Mesenchymal stem cell (in vitro differentiated cells and primary cell): ENCODE data around the gene KCNJ10.

Source experiments
- DNase-seq: peaks from one replicate; pipeline ENCODE4 v3.0.0-alpha.2; 2013
- H2AFZ ChIP-seq: one replicate; pipeline ENCODE4 v1.6.1; 2013; ENCODE audit warnings: low read depth, mild to moderate bottlenecking, control low read depth, inconsistent platforms, low read length, moderate library complexity
- H2AK5ac ChIP-seq: 2 replicates; pipeline ENCODE4 v1.6.1; 2013; ENCODE audit warnings: low read length, moderate library complexity, mild to moderate bottlenecking, inconsistent platforms; ENCODE audit not compliant: severe bottlenecking
- H2BK120ac ChIP-seq: one replicate; pipeline ENCODE4 v1.6.1; 2013; ENCODE audit warnings: low read depth, mild to moderate bottlenecking, inconsistent platforms, low read length, moderate library complexity
- H2BK12ac ChIP-seq, 2 experiments: one replicate each; pipeline ENCODE4 v1.6.1; 2013; ENCODE audit warnings: inconsistent platforms in 2 of 2, low read length in 2 of 2, mild to moderate bottlenecking in 2 of 2, moderate library complexity in 2 of 2, control low read depth in 1 of 2
- H2BK15ac ChIP-seq: one replicate; pipeline ENCODE4 v1.6.1; 2013; ENCODE audit warnings: mild to moderate bottlenecking, low read depth, inconsistent platforms; ENCODE audit not compliant: poor library complexity, severe bottlenecking
- H2BK5ac ChIP-seq: 2 replicates; pipeline ENCODE4 v1.6.1; 2013; ENCODE audit warnings: low read depth, mild to moderate bottlenecking, low read length, control low read depth, inconsistent platforms; ENCODE audit not compliant: poor library complexity, severe bottlenecking
- H3K14ac ChIP-seq, 2 experiments: one replicate each; pipeline ENCODE4 v1.6.1; 2013; ENCODE audit warnings: inconsistent platforms in 2 of 2, low read length in 2 of 2, control low read depth in 1 of 2, mild to moderate bottlenecking in 1 of 2, moderate library complexity in 1 of 2
- H3K18ac ChIP-seq, 2 experiments: one replicate each; pipeline ENCODE4 v1.6.1; 2013; ENCODE audit warnings: inconsistent platforms in 2 of 2, low read length in 2 of 2, control low read depth in 1 of 2, low read depth in 1 of 2, mild to moderate bottlenecking in 1 of 2
- H3K23ac ChIP-seq, 2 experiments: one replicate each; pipeline ENCODE4 v1.6.1; 2013; ENCODE audit warnings: inconsistent platforms in 2 of 2, low read length in 2 of 2, mild to moderate bottlenecking in 2 of 2, moderate library complexity in 2 of 2, control low read depth in 1 of 2
- H3K27ac ChIP-seq: 2 replicates; pipeline ENCODE4 v1.5.1; 2013; ENCODE audit warnings: mild to moderate bottlenecking, moderate library complexity, low read length, control low read depth, inconsistent platforms; ENCODE audit not compliant: poor library complexity, severe bottlenecking
- H3K27me3 ChIP-seq, 2 experiments: 2 replicates each; pipeline versions ENCODE4 v1.6.1 to v1.7.0; 2013; ENCODE audit warnings: low read length in 2 of 2, mild to moderate bottlenecking in 2 of 2, moderate library complexity in 2 of 2, control low read depth in 1 of 2, inconsistent platforms in 1 of 2; ENCODE audit not compliant: control insufficient read depth in 1 of 2, insufficient read depth in 1 of 2
- H3K36me3 ChIP-seq, 2 experiments: 2 replicates each; pipeline versions ENCODE4 v1.6.1 to v1.7.0; 2013; ENCODE audit warnings: low read length in 2 of 2, control low read depth in 1 of 2, inconsistent platforms in 1 of 2, low read depth in 1 of 2, mild to moderate bottlenecking in 1 of 2; ENCODE audit not compliant: insufficient read depth in 2 of 2, control insufficient read depth in 1 of 2
- H3K4ac ChIP-seq, 2 experiments: one replicate each; pipeline ENCODE4 v1.6.1; 2013; ENCODE audit warnings: inconsistent platforms in 2 of 2, low read length in 2 of 2, mild to moderate bottlenecking in 2 of 2, moderate library complexity in 2 of 2, control low read depth in 1 of 2, low read depth in 1 of 2
- H3K4me1 ChIP-seq: 2 replicates; pipeline ENCODE4 v1.6.1; 2013; ENCODE audit warnings: low read depth, low read length, control low read depth; ENCODE audit not compliant: control insufficient read depth, insufficient read depth
- H3K4me2 ChIP-seq: 2 replicates; pipeline ENCODE4 v1.6.1; 2013; ENCODE audit warnings: low read length, mild to moderate bottlenecking, inconsistent platforms; ENCODE audit not compliant: poor library complexity, severe bottlenecking
- H3K4me3 ChIP-seq, 2 experiments: 2 replicates each; pipeline versions ENCODE4 v1.5.1 to v1.7.0; 2013; ENCODE audit warnings: low read length in 2 of 2, mild to moderate bottlenecking in 2 of 2, control low read depth in 1 of 2, low read depth in 1 of 2; ENCODE audit not compliant: insufficient read depth in 1 of 2
- H3K79me1 ChIP-seq: replicated peaks from 2 replicates; pipeline ENCODE4 v1.6.1; 2013; ENCODE audit warnings: mild to moderate bottlenecking, control low read depth, low read length, inconsistent platforms; ENCODE audit not compliant: poor library complexity, severe bottlenecking
- H3K9ac ChIP-seq: 2 replicates; pipeline ENCODE4 v1.7.0; 2013; ENCODE audit warnings: mild to moderate bottlenecking, low read length, moderate library complexity
- H3K9me3 ChIP-seq: 2 replicates; pipeline ENCODE4 v1.7.0; 2013; ENCODE audit warnings: mild to moderate bottlenecking, low read length; ENCODE audit not compliant: control insufficient read depth
- H4K8ac ChIP-seq: one replicate; pipeline ENCODE4 v1.6.1; 2013; ENCODE audit warnings: inconsistent platforms, mild to moderate bottlenecking, low read length, moderate library complexity
- H4K91ac ChIP-seq: one replicate; pipeline ENCODE4 v1.6.1; 2013; ENCODE audit warnings: mild to moderate bottlenecking, low read length, inconsistent platforms
- WGBS: methylation state at CpG from one replicate; pipeline ENCODE4 v1.1.7; 2013; ENCODE audit warnings: mixed read lengths; 5-methylcytosine and 5-hydroxymethylcytosine counted together

The KCNJ10 gene

GRCh38 chr1:159970932-159971342, 99.0 kb downstream of the KCNJ10 start:
- no peak overlapping the region for H2BK12ac ChIP-seq
- H2BK120ac ChIP-seq: no peak overlapping the region
- no peak overlapping the region for H4K91ac ChIP-seq
- H3K14ac ChIP-seq: no peak overlapping the region
- H2AFZ ChIP-seq: no peak overlapping the region
- H2BK5ac ChIP-seq: no peak overlapping the region
- no peaks in the 10 kb centered on the region for H3K79me1 ChIP-seq
- no peak overlapping the region for H3K23ac ChIP-seq
- no peak overlapping the region for H3K4ac ChIP-seq
- H3K4me1 ChIP-seq: no peaks in the 10 kb centered on the region
- H2BK15ac ChIP-seq: no peak overlapping the region
- no peak overlapping the region for H3K18ac ChIP-seq
- peaks cover 0 to 2% of the 10 kb centered on the region in 2 experiments for H3K36me3 ChIP-seq
- no peak overlapping the region for H2AK5ac ChIP-seq
- peaks cover 0 to 30% of the 10 kb centered on the region in 2 experiments for H3K27me3 ChIP-seq
- H3K27ac ChIP-seq: no peak overlapping the region
- H3K4me3 ChIP-seq: no peak overlapping the region
- 67% methylated on average over 7 of the region's 9 CpGs for WGBS
- H3K4me2 ChIP-seq: no peak overlapping the region
- no peak for DNase-seq
- no peak overlapping the region for H4K8ac ChIP-seq
- H3K9me3 ChIP-seq: peaks cover 5% of the 10 kb centered on the region
- H3K9ac ChIP-seq: no peak overlapping the region

- Histone ChIP-seq H3K23ac (no peak overlapping the region), H3K18ac (no peak overlapping the region), H3K27ac (no peak overlapping the region), H3K36me3 (peaks cover 0 to 2% of the 10 kb centered on the region in 2 experiments), H3K14ac (no peak overlapping the region), H2AFZ (no peak overlapping the region), H3K4me1 (no peaks in the 10 kb centered on the region), H3K4ac (no peak overlapping the region), H3K4me3 (no peak overlapping the region), H2BK12ac (no peak overlapping the region), H2BK120ac (no peak overlapping the region), H2AK5ac (no peak overlapping the region), H3K4me2 (no peak overlapping the region), H3K27me3 (peaks cover 0 to 28% of the 10 kb centered on the region in 2 experiments), H3K9ac (no peak overlapping the region), H4K8ac (no peak overlapping the region), H2BK5ac (no peak overlapping the region), H4K91ac (no peak overlapping the region), H3K79me1 (no peaks in the 10 kb centered on the region), H2BK15ac (no peak overlapping the region), H3K9me3 (peaks cover 6% of the 10 kb centered on the region)
- 89% methylated on average over 3 of the region's 3 CpGs for WGBS
- DNase-seq: no peak
These were observed 101.1 kb downstream of the KCNJ10 start for GRCh38 chr1:159968901-159969300.

DNA sequence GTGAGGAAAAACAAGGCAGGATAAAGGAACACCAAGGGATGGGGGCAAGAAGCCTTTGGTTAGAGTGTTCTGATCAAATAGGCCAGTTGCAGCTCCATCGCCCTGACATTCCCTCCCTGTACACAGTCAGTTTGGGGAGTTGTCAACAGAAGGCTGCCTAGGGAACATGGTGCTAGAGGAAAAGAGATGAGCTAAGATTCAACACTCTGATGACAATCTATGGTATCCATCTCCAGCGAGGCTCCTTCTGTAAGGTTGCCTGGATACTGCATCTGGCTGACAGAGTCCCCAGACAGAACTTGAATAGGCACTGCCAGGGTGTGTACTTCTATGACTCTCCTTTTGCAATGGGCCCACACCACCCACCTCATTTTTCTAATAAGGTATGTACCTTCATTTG, 104.7 kb downstream of the KCNJ10 start:
- H2BK15ac ChIP-seq: no peak overlapping the region
- peaks cover 6% of the 10 kb centered on the region for H3K9me3 ChIP-seq
- no peak overlapping the region for H3K27ac ChIP-seq
- H2AFZ ChIP-seq: no peak overlapping the region
- H2BK120ac ChIP-seq: no peak overlapping the region
- H3K4ac ChIP-seq: no peak overlapping the region
- no peak overlapping the region for H3K23ac ChIP-seq
- H3K18ac ChIP-seq: no peak overlapping the region
- H2AK5ac ChIP-seq: no peak overlapping the region
- H3K4me1 ChIP-seq: no peaks in the 10 kb centered on the region
- peaks cover 0 to 21% of the 10 kb centered on the region in 2 experiments for H3K27me3 ChIP-seq
- H4K91ac ChIP-seq: no peak overlapping the region
- H2BK12ac ChIP-seq: no peak overlapping the region
- no peak overlapping the region for H4K8ac ChIP-seq
- no peaks in the 10 kb centered on the region for H3K79me1 ChIP-seq
- no peak for DNase-seq
- no peak overlapping the region for H2BK5ac ChIP-seq
- H3K4me3 ChIP-seq: no peak overlapping the region
- no peak overlapping the region for H3K9ac ChIP-seq
- WGBS: 85% methylated on average over 2 of the region's 2 CpGs
- H3K36me3 ChIP-seq: no peaks in the 10 kb centered on the region
- no peak overlapping the region for H3K4me2 ChIP-seq
- no peak overlapping the region for H3K14ac ChIP-seq

DNA sequence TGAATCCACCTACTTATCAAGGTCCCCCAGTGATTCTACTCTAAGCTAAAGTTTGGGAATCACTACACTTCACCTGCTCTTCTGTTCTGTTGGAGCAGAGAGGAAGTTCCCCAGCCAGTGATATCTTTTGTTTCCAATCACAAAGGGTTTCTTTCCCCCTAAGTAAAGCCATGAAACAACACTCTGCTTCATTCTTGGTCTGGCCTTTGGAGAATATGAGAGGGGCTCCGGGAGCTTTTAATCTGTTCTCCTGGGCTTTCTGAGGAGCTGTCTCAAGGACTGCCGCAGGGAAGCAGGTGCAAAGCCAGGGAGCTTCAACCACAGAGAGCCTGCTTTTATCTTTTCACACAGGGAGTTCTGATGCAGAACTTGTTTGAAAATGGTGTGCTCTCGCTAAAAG, 105.8 kb downstream of the KCNJ10 start:
- H3K36me3 ChIP-seq: no peaks in the 10 kb centered on the region
- no peak overlapping the region for H2AFZ ChIP-seq
- H2AK5ac ChIP-seq: no peak overlapping the region
- H3K4ac ChIP-seq: no peak overlapping the region
- H3K79me1 ChIP-seq: no peaks in the 10 kb centered on the region
- H3K4me2 ChIP-seq: no peak overlapping the region
- no peak overlapping the region for H3K9ac ChIP-seq
- peaks cover 0 to 21% of the 10 kb centered on the region in 2 experiments for H3K27me3 ChIP-seq
- H2BK15ac ChIP-seq: no peak overlapping the region
- no peak overlapping the region for H3K27ac ChIP-seq
- H3K23ac ChIP-seq: no peak overlapping the region
- DNase-seq: no peak
- H3K4me1 ChIP-seq: no peaks in the 10 kb centered on the region
- WGBS: 94% methylated on average over 3 of the region's 3 CpGs
- no peak overlapping the region for H2BK120ac ChIP-seq
- peaks cover 6% of the 10 kb centered on the region for H3K9me3 ChIP-seq
- H4K8ac ChIP-seq: no peak overlapping the region
- no peak overlapping the region for H3K14ac ChIP-seq
- H4K91ac ChIP-seq: no peak overlapping the region
- H2BK5ac ChIP-seq: no peak overlapping the region
- H2BK12ac ChIP-seq: no peak overlapping the region
- H3K18ac ChIP-seq: no peak overlapping the region
- H3K4me3 ChIP-seq: no peak overlapping the region
